ENCODE data around the gene SPESP1.
A peak's percentile ranks its signal among the peaks of the same experiment; 100 is the strongest.

The SPESP1 gene

GRCh38 chr15:68993276-68993675 lies 63.0 kb downstream of the SPESP1 start:
- DNase-seq: no peak

DNA sequence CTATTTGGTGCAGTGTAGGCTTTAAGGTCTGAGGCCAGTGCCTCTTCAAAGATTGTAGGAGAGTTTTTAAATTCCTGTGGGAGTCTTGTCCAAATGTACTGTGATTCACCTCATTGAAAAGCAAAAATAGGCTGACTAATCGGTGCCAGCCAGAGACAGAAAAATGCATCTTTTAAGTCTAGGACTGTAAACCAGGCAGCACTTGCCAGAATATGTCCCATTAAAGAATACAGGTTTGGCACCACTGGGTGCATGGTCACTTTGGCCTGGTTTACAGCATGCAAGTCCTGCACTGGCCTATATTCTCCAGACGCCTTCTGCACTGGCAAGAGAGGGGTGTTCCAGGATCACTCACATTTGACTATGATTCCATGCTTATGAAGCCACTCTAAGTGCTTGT lies 63.8 kb downstream of the SPESP1 start:
- peak; percentile 79 for DNase-seq

DNA sequence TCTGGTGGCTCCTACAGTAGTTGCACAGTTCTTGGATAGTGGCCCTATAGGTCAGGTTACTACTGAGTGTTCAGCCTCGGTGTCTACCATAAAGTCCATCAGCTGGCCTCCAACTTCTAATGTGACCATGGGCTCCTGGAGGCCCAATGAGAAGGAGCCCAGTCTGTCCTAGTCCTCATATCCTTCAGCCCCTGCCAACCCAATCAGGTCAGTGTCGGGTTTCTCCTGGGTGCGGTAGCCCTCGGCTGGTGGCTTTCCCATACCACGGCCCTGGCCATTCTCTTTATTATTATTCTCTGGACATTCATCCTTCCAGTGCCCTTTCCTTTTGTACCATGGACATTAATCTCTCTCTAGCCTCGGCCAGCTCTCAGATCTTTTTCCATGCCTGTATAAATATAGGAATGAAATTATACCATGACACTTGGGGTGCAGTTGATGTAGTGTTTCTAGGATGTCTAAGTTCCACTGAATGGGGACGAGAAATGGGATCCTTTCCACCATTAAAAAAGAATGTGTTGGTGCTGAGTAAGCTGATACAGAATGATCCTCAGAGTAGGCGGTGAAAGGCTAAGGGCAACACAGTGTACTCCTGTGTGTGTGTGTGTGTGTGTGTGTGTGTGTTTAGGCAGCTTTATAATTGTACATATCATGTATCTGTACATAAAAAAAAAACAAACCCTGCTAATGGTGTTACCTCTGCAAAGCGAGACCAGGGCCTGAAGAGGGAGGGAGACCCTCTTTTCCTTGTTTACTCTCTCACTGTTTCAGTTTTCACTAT lies 64.8 kb downstream of the SPESP1 start:
- no peak for DNase-seq
